Measurements from ENCODE around the gene NSUN7. TPM values are rescaled to one million over a fixed set of nuclear protein-coding genes. Genes with fewer than 3 reads are reported as not detected.
A peak's percentile ranks its signal among the peaks of the same experiment; 100 is the strongest.

NSUN7 gene
- total RNA-seq, 6 experiments from 2014 or later: not detected

- H3K27me3 Mint-ChIP-seq (ENCODE audit: insufficient read depth): no peaks in the 10 kb centered on the region; the same call in 1 of the 2 replicates
- no peaks in the 10 kb centered on the region for H3K36me3 Mint-ChIP-seq (ENCODE audit: low read depth)
- H3K4me1 Mint-ChIP-seq (ENCODE audit: low read depth): peaks cover 16% of the 10 kb centered on the region
- TF ChIP-seq CTCF (IDR thresholded peaks at IDR 0.05): no peak
- H3K4me3 Mint-ChIP-seq: no peak overlapping the region
- no peak for DNase-seq
- H3K9me3 Mint-ChIP-seq: no peaks in the 10 kb centered on the region
- no peak overlapping the region for H3K27ac Mint-ChIP-seq
Measured at GRCh38 chr4:40848251-40848650, 98.5 kb downstream of the NSUN7 start.

GRCh38 chr4:40848940-40849339, 99.2 kb downstream of the NSUN7 start:
- Mint-ChIP-seq H3K36me3 (ENCODE audit: low read depth) (no peaks in the 10 kb centered on the region), H3K4me1 (ENCODE audit: low read depth) (peaks cover 11% of the 10 kb centered on the region), H3K27ac (no peak overlapping the region), H3K9me3 (no peaks in the 10 kb centered on the region), H3K27me3 (ENCODE audit: insufficient read depth) (no peaks in the 10 kb centered on the region; the same call in 1 of the 2 replicates), H3K4me3 (no peak overlapping the region)
- no peak for DNase-seq
- TF ChIP-seq CTCF (IDR thresholded peaks at IDR 0.05): no peak

- H3K36me3 Mint-ChIP-seq (ENCODE audit: low read depth): no peaks in the 10 kb centered on the region
- H3K9me3 Mint-ChIP-seq: no peaks in the 10 kb centered on the region
- H3K27me3 Mint-ChIP-seq (ENCODE audit: insufficient read depth): no peaks in the 10 kb centered on the region; the same call in 1 of the 2 replicates
- no peak for TF ChIP-seq CTCF (IDR thresholded peaks at IDR 0.05)
- H3K27ac Mint-ChIP-seq: no peak overlapping the region
- no peak for DNase-seq
- peaks cover 11% of the 10 kb centered on the region for H3K4me1 Mint-ChIP-seq (ENCODE audit: low read depth)
- no peak overlapping the region for H3K4me3 Mint-ChIP-seq
Measured at GRCh38 chr4:40850496-40850895, 100.7 kb downstream of the NSUN7 start.

GRCh38 chr4:40856277-40856839, 106.6 kb downstream of the NSUN7 start:
- H3K9me3 Mint-ChIP-seq: no peaks in the 10 kb centered on the region
- no peak overlapping the region for H3K4me3 Mint-ChIP-seq
- TF ChIP-seq CTCF (IDR thresholded peaks at IDR 0.05): no peak
- no peak overlapping the region for H3K27ac Mint-ChIP-seq
- peaks cover 5% of the 10 kb centered on the region for H3K27me3 Mint-ChIP-seq (ENCODE audit: insufficient read depth)
- H3K36me3 Mint-ChIP-seq (ENCODE audit: low read depth): no peaks in the 10 kb centered on the region
- no peak for DNase-seq
- no peaks in the 10 kb centered on the region for H3K4me1 Mint-ChIP-seq (ENCODE audit: low read depth)

GRCh38 chr4:40856840-40857362, 107.1 kb downstream of the NSUN7 start:
- TF ChIP-seq CTCF (IDR thresholded peaks at IDR 0.05): no peak
- no peaks in the 10 kb centered on the region for H3K9me3 Mint-ChIP-seq
- peak overlapping the region; percentile 32; the same call in 1 of the 2 replicates for H3K4me3 Mint-ChIP-seq
- DNase-seq: no peak
- no peaks in the 10 kb centered on the region for H3K4me1 Mint-ChIP-seq (ENCODE audit: low read depth)
- peaks cover 5% of the 10 kb centered on the region for H3K27me3 Mint-ChIP-seq (ENCODE audit: insufficient read depth)
- no peaks in the 10 kb centered on the region for H3K36me3 Mint-ChIP-seq (ENCODE audit: low read depth)
- H3K27ac Mint-ChIP-seq: no peak overlapping the region
